EH (cell line): ENCODE data around the gene HSF5.
"Not testable (repeated sequence)": the region's sequence is repeated elsewhere in the genome, so short reads cannot be mapped to it uniquely, and the experiment has no call there.

Experiments used
- DNase-seq: peaks from one replicate; pipeline ENCODE4 v3.0.0-alpha.2; 2015; ENCODE audit warnings: low read depth

Gene HSF5

DNA sequence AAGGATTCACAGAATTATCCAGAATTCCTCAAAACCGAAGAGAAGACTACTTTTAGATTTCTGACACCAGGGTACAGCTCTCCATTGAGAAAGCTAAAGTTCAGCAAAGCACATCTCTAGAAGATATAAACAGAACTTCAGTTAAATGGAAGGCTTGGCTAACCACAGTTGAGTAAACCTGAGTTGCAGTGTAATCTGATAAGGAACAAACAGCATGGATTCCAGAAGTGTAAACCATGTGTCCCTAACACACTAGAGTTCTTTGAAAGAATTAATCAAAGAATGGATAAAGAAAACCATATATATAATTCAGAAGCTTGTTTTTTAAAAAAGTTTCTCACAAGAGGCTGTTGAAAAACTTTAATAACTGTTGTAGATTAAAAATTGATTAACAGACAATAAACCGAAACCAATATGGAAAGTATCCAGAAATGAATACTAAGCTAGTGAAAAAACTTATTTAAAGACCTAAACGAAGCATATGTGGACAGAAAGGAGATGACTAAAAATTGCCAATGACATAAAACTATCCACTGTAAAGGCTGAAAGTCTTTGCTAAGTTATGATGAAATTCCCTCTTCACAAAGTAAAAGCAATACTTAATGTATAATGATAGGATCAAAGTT lies 75.1 kb downstream of the HSF5 start:
- no peak for DNase-seq

GRCh38 chr17:58412064-58412703 lies 76.0 kb downstream of the HSF5 start:
- no peak for DNase-seq

DNA sequence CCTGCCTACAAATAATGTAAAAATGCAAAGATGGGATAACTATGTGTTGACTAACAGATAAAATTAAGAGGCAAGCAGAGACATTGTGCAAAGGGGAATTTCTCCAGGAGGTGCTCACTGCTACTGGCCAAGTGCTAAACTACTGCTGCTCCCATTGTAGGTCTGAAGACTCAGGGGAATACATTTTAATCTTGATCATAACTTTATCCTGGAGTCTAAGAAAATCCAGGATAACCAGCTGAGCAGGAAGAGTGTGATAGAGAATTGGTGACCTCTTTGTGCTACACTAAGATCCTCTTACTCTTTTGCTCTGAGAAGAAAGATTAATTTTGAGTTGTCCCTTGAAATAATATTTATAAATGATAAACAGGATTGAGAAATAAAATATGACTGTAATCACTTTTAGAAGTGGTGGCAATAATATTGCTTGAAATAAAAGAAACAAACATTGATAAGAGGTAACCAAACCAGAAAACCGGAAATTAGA lies 76.8 kb downstream of the HSF5 start:
- no peak for DNase-seq

- no peak for DNase-seq
Observed at GRCh38 chr17:58410714-58411407, 77.3 kb downstream of the HSF5 start.

DNA sequence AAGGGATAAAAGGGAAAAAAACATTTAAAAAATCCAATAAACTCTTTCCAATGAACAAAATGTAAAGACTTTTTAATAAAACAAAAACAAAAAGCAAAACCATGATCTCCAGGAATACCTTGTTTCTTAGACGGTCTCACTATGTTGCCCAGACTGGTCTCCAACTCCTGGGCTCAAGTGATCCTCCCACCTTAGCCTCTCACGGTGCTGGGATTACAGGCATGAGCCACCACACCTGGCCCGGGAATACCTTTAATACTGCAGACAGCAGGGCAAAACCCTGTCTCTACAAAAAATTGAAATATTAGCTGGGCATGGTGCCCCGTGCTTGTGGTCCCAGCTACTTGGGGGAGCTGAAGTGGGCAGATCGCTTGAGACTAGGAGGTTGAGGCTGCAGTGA lies 78.8 kb downstream of the HSF5 start:
- no peak for DNase-seq

GRCh38 chr17:58403311-58403710 lies 84.9 kb downstream of the HSF5 start:
- DNase-seq = no peak

GRCh38 chr17:58402679-58403078 lies 85.5 kb downstream of the HSF5 start:
- DNase-seq = peak; percentile 46

GRCh38 chr17:58402047-58402446 lies 86.2 kb downstream of the HSF5 start:
- peak; percentile 71 for DNase-seq

DNA sequence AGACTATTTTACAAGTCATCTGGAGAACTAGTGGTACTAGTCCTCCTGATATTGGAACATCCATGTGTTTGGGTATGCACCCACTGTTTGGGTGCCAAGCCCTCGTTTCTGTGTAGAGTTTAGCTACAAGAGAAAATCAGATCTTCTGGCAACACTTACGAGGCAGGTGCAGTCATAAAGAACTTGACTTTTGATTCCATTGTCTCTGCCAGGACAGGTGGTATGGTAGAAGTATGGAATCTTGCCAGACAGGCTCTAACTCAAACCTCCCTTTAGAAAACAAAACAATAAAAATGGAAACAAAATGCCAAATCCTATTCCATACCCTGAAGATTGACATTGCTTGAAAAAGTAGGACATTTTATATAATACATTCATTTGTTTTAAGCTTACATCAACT lies 86.9 kb downstream of the HSF5 start:
- no peak for DNase-seq

- no peak for DNase-seq
Observed at GRCh38 chr17:58400826-58401225, 87.4 kb downstream of the HSF5 start.

DNA sequence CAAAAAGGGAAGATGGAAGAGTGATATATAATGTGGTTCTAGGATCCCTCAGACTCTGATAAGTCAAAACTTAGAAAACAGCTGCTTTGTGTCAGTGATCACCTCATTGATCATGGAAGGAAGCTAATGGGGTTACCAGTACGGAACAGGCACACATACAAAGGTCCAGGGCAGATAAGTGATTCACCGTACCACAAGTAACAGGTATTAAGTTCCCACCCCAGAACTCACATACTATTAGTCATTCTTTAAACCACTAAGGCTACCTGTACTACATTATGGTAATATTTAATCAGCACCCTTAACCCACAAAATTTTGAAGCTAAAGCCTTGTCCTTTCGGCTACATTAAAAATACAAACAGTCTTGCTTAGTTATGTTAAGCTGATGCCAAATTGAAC lies 88.2 kb downstream of the HSF5 start:
- no peak for DNase-seq

GRCh38 chr17:58398574-58399266 lies 89.5 kb downstream of the HSF5 start:
- DNase-seq = no peak

- DNase-seq = not testable (repeated sequence)
Observed at GRCh38 chr17:58397421-58397820, 90.8 kb downstream of the HSF5 start.

- no peak for DNase-seq
Observed at GRCh38 chr17:58396173-58396572, 92.0 kb downstream of the HSF5 start.

- no peak for DNase-seq
Observed at GRCh38 chr17:58394534-58395223, 93.5 kb downstream of the HSF5 start.

DNA sequence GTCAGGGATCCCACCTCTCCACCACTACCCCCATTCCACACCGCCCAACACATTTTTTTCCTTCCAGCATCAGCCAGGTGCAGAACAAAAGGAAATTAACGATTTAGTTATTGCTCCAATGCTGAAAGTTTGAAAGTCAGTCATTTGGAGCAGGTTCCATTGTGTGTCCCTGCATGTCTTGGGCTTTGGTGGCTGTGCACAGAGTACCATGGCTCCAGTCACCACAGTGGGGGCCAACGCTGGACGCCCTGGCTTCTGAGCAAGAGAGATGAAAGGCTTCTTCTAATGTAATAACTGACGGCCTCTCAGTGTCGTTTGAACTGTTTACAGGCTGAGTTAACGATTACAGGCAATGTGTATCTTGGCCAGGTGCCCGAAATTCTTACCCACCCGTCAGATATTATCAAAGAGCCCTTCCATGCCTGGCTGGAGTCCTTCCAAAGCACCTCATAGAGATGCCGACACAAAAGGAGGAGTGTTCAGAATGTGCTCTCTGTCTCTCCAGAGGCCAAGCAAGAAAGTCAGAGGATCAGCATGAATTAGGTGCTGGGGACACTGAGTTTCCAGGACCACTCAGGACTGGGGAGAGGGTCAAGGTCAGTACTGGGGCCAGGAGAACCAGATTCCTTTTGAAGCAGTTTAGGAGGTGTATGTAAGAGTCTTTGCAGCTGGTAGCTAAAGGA lies 96.8 kb downstream of the HSF5 start:
- DNase-seq = peak; percentile 16

DNA sequence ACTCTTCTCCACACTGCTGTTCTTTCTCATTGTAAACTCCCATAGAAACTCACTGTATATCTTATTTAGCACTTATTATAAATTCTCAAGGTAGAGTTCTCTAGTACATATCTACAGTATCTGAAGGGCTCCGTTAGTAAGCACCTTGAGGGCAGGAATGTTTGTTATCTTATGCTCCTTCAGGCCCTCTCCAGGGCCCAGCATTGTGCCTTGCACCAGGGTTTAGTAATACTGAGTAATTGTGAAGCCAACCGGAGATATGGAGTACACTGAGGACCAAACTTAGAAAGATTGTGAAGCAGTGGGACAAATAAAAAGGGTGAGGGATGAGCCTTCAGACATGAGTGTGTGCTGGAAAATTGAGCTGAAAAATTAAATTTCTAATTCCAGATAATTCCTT lies 97.3 kb downstream of the HSF5 start:
- no peak for DNase-seq

- peak; percentile 10 for DNase-seq
Observed at GRCh38 chr17:58388302-58389190, 99.7 kb downstream of the HSF5 start.

DNA sequence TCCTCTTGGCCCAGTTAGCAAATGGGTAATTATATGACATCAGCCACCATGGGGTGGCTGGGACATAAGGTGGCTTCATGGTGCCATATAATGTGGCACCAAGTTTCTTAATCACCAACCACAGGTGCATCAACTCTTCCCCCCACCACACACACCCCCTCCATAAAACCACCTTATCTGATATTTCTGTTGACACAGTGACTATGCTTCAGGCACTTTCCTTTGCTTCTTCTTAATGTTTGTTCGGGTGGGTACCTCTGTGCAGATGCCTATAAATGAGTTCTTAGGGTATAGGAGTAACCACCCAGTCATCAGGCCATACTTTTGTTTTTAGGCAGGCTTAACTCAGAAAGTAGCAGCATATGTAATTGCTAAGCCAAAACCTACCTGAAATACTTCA lies 100.4 kb downstream of the HSF5 start:
- DNase-seq = no peak

GRCh38 chr17:58386708-58387107 lies 101.5 kb downstream of the HSF5 start:
- no peak for DNase-seq
